A549 (cell line): ENCODE results near the gene CTBP2. TPM values are rescaled to one million over a fixed set of nuclear protein-coding genes. Genes with fewer than 3 reads are reported as not detected.

Source experiments
- ATAC-seq, 2 experiments: fragments of 200-7000 bp in 1 of 2; fragments of >200 bp in 1 of 2; cut with Nextera tagmentation in 1 of 2; cut with Tn5 transposase in 1 of 2; 3 replicates each; pipeline versions ENCODE4 v1.8.0 to v1.9.1; 2018 to 2020; ENCODE audit warnings: mild to moderate bottlenecking in 1 of 2, moderate library complexity in 1 of 2
- CTCF ChIA-PET: fragments of 300-600 bp; sonication (Branson Sonifier 250); formaldehyde crosslinking; extraction: SDS; loops from one replicate; lab custom pipeline; 2021; ENCODE audit warnings: antibody characterized with exemption, inconsistent platforms; lab: Yijun Ruan, JAX
- POLR2A ChIA-PET: fragments of 350-600 bp; formaldehyde crosslinking; extraction: SDS; loops from one replicate; lab custom pipeline; 2021; ENCODE audit warnings: antibody characterized with exemption, inconsistent platforms; lab: Yijun Ruan, JAX
- DNase-seq, 2 experiments: peaks; one replicate each; pipeline versions ENCODE4 v3.0.0 to v3.0.0-alpha.2; 2011 to 2016; ENCODE audit warnings: low read depth in 1 of 2, low spot score in 1 of 2
- FAIRE-seq: peaks from 2 replicates; lab custom pipeline; 2011; peaks lifted over from hg19 to GRCh38; lab: Jason Lieb, UNC
- H3K27ac ChIP-seq, 2 experiments: fragments of >200 bp; sonication (Bioruptor Twin); formaldehyde crosslinking; 3 replicates each; pipeline ENCODE4 v1.5.1; 2016 to 2017
- H3K4me1 ChIP-seq: fragments of >200 bp; sonication (Bioruptor Twin); formaldehyde crosslinking; 3 replicates; pipeline ENCODE4 v1.6.1; 2016
- H3K4me2 ChIP-seq: fragments of >200 bp; sonication (Bioruptor Twin); formaldehyde crosslinking; 3 replicates; pipeline ENCODE4 v1.6.1; 2016
- H3K4me3 ChIP-seq: fragments of >200 bp; sonication (Bioruptor Twin); formaldehyde crosslinking; 3 replicates; pipeline ENCODE4 v1.5.1; 2016
- H3K9me3 ChIP-seq: fragments of >200 bp; sonication (Bioruptor Twin); formaldehyde crosslinking; 3 replicates; pipeline ENCODE4 v1.6.1; 2016
- CBX2 ChIP-seq: fragments of 200-600 bp; sonication (generic); IDR thresholded peaks from 2 replicates; pipeline ENCODE4 v1.6.1; 2016; ENCODE audit warnings: low read depth, mild to moderate bottlenecking, borderline replicate concordance
- CBX8 ChIP-seq: fragments of 200-600 bp; sonication (generic); IDR thresholded peaks from 2 replicates; pipeline ENCODE4 v1.6.1; 2016
- CHD2 ChIP-seq: fragments of 150-350 bp; IDR thresholded peaks from 2 replicates; pipeline ENCODE4 v1.6.1; 2014; ENCODE audit warnings: low read length; ENCODE audit not compliant: partially characterized antibody
- EHMT2 ChIP-seq: fragments of 200-600 bp; sonication (generic); IDR thresholded peaks from 2 replicates; pipeline ENCODE4 v1.6.1; 2016; ENCODE audit warnings: antibody characterized with exemption, low read depth, mild to moderate bottlenecking, moderate library complexity
- EP300 ChIP-seq, 2 experiments: fragments of >200 bp; sonication (Bioruptor Twin); formaldehyde crosslinking; IDR thresholded peaks; 2 replicates in 1 of 2; 3 replicates in 1 of 2; pipeline ENCODE4 v1.6.1; 2016 to 2017
- ESRRA ChIP-seq: fragments of 150-350 bp; IDR thresholded peaks from 2 replicates; pipeline ENCODE4 v1.6.1; 2014; ENCODE audit warnings: mild to moderate bottlenecking, low read length, borderline replicate concordance
- FOSB ChIP-seq: fragments of 250-450 bp; sonication (Bioruptor Pico); IDR thresholded peaks from 2 replicates; pipeline ENCODE4 v1.5.0; 2020; ENCODE audit warnings: mild to moderate bottlenecking, moderate library complexity
- FOSL2 ChIP-seq, 2 experiments: fragments of 450-650 bp in 1 of 2; fragments of >200 bp in 1 of 2; sonication (Bioruptor Twin) in 1 of 2; formaldehyde crosslinking; IDR thresholded peaks; 2 replicates each; pipeline versions ENCODE4 v1.5.0 to v1.6.1; 2016 to 2020; ENCODE audit warnings: mild to moderate bottlenecking in 1 of 2, moderate library complexity in 1 of 2
- FOXS1 ChIP-seq: fragments of 250-450 bp; sonication (Bioruptor Pico); IDR thresholded peaks from 2 replicates; pipeline ENCODE4 v1.5.0; 2020; ENCODE audit warnings: mild to moderate bottlenecking, moderate library complexity
- JUN ChIP-seq, 2 experiments: fragments of >200 bp; sonication (Bioruptor Twin); formaldehyde crosslinking; IDR thresholded peaks; 2 replicates in 1 of 2; 3 replicates in 1 of 2; pipeline ENCODE4 v1.6.1; 2016 to 2017
- KDM5A ChIP-seq: fragments of 200-600 bp; sonication (generic); IDR thresholded peaks from 2 replicates; pipeline ENCODE4 v1.6.1; 2016; ENCODE audit warnings: antibody characterized with exemption, mild to moderate bottlenecking
- MAFK ChIP-seq: fragments of 450-650 bp; IDR thresholded peaks from 2 replicates; pipeline ENCODE4 v1.6.1; 2014; ENCODE audit not compliant: partially characterized antibody
- MAZ ChIP-seq: fragments of 150-350 bp; IDR thresholded peaks from 2 replicates; pipeline ENCODE4 v1.6.1; 2014; ENCODE audit warnings: antibody characterized with exemption, low read depth, low read length, borderline replicate concordance
- NPAS2 ChIP-seq: fragments of 250-450 bp; sonication (Bioruptor Pico); IDR thresholded peaks from 2 replicates; pipeline ENCODE4 v1.8.0; 2022; ENCODE audit warnings: mild to moderate bottlenecking, moderate library complexity, borderline replicate concordance
- NR3C1 ChIP-seq: fragments of >200 bp; sonication (Bioruptor Twin); formaldehyde crosslinking; IDR thresholded peaks from 3 replicates; pipeline ENCODE4 v1.6.1; 2017
- POLR2A ChIP-seq: IDR thresholded peaks from 2 replicates; pipeline ENCODE4 v1.6.1; 2012; ENCODE audit warnings: mild to moderate bottlenecking, low read length
- POLR2AphosphoS2 ChIP-seq: conservative IDR thresholded peaks from 2 replicates; pipeline ENCODE4 v1.6.1; 2012; ENCODE audit warnings: low read length, improper control_type of control experiment, inconsistent platforms
- RARB ChIP-seq: fragments of 250-450 bp; sonication (Bioruptor Pico); IDR thresholded peaks from 2 replicates; pipeline ENCODE4 v1.8.0; 2021; ENCODE audit warnings: mild to moderate bottlenecking, moderate library complexity
- RFX5 ChIP-seq: fragments of 450-650 bp; IDR thresholded peaks from 2 replicates; pipeline ENCODE4 v1.7.1; 2014; ENCODE audit warnings: antibody characterized with exemption, mild to moderate bottlenecking, moderate library complexity
- RNF2 ChIP-seq: fragments of 200-600 bp; sonication (generic); IDR thresholded peaks from 2 replicates; pipeline ENCODE4 v1.6.1; 2016; ENCODE audit warnings: low read depth, mild to moderate bottlenecking, antibody characterized with exemption, moderate library complexity, borderline replicate concordance
- SMC3 ChIP-seq: fragments of >200 bp; sonication (Bioruptor Twin); formaldehyde crosslinking; IDR thresholded peaks from 3 replicates; pipeline ENCODE4 v1.6.1; 2018; ENCODE audit warnings: inconsistent platforms
- SREBF2 ChIP-seq: fragments of 450-650 bp; IDR thresholded peaks from 2 replicates; pipeline ENCODE4 v1.6.1; 2014; ENCODE audit warnings: mild to moderate bottlenecking, moderate library complexity
- TP53 ChIP-seq: fragments of 250-450 bp; sonication (Bioruptor Pico); IDR thresholded peaks from 2 replicates; pipeline ENCODE4 v1.5.0; 2021; ENCODE audit warnings: mild to moderate bottlenecking, moderate library complexity
- ZFP36 ChIP-seq: fragments of 450-650 bp; IDR thresholded peaks from 2 replicates; pipeline ENCODE4 v1.6.1; 2014; ENCODE audit warnings: borderline replicate concordance; ENCODE audit not compliant: partially characterized antibody
- ZNF302 ChIP-seq: fragments of 250-450 bp; sonication (Bioruptor Pico); IDR thresholded peaks from 2 replicates; pipeline ENCODE4 v1.9.0; 2021; ENCODE audit warnings: inconsistent platforms, mild to moderate bottlenecking, moderate library complexity
- WGBS: methylation state at CpG from one replicate; pipeline ENCODE4 v1.1.6; 2017; ENCODE audit errors: missing lambda C conversion rate; 5-methylcytosine and 5-hydroxymethylcytosine counted together
- polyA plus RNA-seq, 4 experiments: library from polyadenylated mRNA; depleted of rRNA in 3 of 4; stranded (reverse); fragments of >200 nt; fragmentation: RNase III in 1 of 4; extraction: RNeasy Plus Mini Kit Qiagen cat#74134 plus additional on column Dnase treatment in 1 of 4; gene quantifications; 2 replicates in 3 of 4; 3 replicates in 1 of 4; pipeline ENCODE4 v1.2.3, GENCODE V29; 2011 to 2017
- TF ChIP-seq, protein P1 (sequence below): fragments of >200 bp; sonication (Bioruptor Twin); formaldehyde crosslinking; IDR thresholded peaks from 2 replicates; pipeline ENCODE4 v1.6.1; 2016
- TF ChIP-seq, protein P2 (sequence below): fragments of 150-350 bp; IDR thresholded peaks from 2 replicates; pipeline ENCODE4 v1.6.1; 2014; ENCODE audit warnings: low read depth, mild to moderate bottlenecking, low read length
- TF ChIP-seq, protein P3 (sequence below): fragments of 250-450 bp; sonication (Bioruptor Pico); IDR thresholded peaks from 2 replicates; pipeline ENCODE4 v1.5.0; 2021; ENCODE audit warnings: mild to moderate bottlenecking, moderate library complexity, borderline replicate concordance
- TF ChIP-seq, protein P4 (sequence below): fragments of >200 bp; sonication (Bioruptor Twin); formaldehyde crosslinking; IDR thresholded peaks from 3 replicates; pipeline ENCODE4 v1.6.1; 2016

The CTBP2 gene
- polyA plus RNA-seq, 2 of the 4 experiments (the other 2 are of a cell fraction): 74.9 to 78.9 TPM

DNA sequence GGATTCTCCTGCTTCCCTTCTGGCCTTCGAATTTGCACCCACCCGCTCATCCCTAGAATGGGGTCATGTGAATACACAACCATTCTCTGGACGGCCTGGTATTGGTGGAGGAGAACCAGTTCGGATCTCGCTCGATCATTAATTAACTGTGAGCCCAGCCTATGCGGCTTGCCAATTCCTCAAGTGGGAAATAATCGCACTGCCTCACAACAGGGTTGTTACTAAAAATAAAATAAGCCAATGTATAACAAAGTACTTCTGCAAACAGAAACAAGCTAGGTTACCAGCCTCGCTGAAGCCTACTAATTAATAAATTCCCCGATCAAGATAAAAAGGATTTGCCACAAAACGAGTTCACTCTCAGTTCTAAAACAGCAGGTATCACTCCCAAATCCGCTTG is 16.2 kb downstream of the CTBP2 start:
- no peak overlapping the region for H3K4me3 ChIP-seq
- no peak for TF ChIP-seq TP53
- TF ChIP-seq RFX5: no peak
- TF ChIP-seq MAZ: no peak
- no peak for TF ChIP-seq FOSL2 (IDR thresholded peaks at IDR 0.05)
- TF ChIP-seq FOSL2 (CRISPR knock-in tag; IDR thresholded peaks at IDR 0.05): no peak
- TF ChIP-seq SMC3: no peak
- TF ChIP-seq NPAS2 (CRISPR knock-in tag): no peak
- TF ChIP-seq POLR2AphosphoS2: no peak
- TF ChIP-seq RNF2: no peak
- no peak for TF ChIP-seq SREBF2
- FAIRE-seq: no peak
- CTCF ChIA-PET: interaction anchor here (0.6 to 3.0 kb wide), 11 partner anchors 8 to 151 kb away, joined by 3 to 6 read pairs (median 4); no protein-coding TSS in a partner anchor
- no peak overlapping the region for H3K27ac ChIP-seq
- no peaks in the 10 kb centered on the region for H3K9me3 ChIP-seq
- DNase-seq: no peak
- no peak for ATAC-seq
- 90% methylated on average over 12 of the region's 12 CpGs for WGBS
- no peak overlapping the region for H3K4me2 ChIP-seq
- H3K4me1 ChIP-seq: peaks cover 44% of the 10 kb centered on the region
- POLR2A ChIA-PET: no interaction called here

DNA sequence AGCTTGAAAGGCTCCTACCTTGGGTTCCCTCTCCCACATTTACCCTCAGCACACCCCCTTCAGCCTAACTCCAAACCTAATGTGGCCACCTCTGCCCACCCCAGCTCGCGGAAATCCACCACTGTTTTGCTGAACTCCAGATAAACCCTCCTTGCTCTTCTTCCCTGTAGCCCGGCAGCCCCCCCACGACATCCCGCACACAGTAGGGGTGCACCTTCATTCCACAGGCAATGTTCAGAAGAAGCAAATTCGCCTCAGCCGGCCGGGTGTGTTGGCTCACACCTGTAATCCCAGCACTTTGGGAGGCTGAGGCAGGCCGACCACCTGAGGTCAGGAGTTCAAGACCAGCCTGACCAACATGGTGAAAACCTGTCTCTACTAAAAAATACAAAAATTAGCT is 17.4 kb downstream of the CTBP2 start:
- FAIRE-seq (no peak), DNase-seq (no peak), ATAC-seq (no peak)
- Histone ChIP-seq H3K9me3 (no peaks in the 10 kb centered on the region), H3K4me1 (peaks cover 32% of the 10 kb centered on the region), H3K4me2 (no peak overlapping the region), H3K27ac (no peak overlapping the region), H3K4me3 (no peak overlapping the region)
- 92% methylated on average over 8 of the region's 9 CpGs for WGBS
- ChIA-PET POLR2A (no interaction called here), CTCF (interaction anchor here (1.0 to 3.0 kb wide), 3 partner anchors 17 to 95 kb away, joined by 3 to 6 read pairs (median 6); no protein-coding TSS in a partner anchor)
- TF ChIP-seq TP53 (no peak), JUN (IDR thresholded peaks at IDR 0.05) (no peak), KDM5A (no peak), MAFK (no peak), RARB (no peak)
- TF ChIP-seq, protein P1, sequence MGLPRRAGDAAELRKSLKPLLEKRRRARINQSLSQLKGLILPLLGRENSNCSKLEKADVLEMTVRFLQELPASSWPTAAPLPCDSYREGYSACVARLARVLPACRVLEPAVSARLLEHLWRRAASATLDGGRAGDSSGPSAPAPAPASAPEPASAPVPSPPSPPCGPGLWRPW: no peak
- TF ChIP-seq, protein P2, sequence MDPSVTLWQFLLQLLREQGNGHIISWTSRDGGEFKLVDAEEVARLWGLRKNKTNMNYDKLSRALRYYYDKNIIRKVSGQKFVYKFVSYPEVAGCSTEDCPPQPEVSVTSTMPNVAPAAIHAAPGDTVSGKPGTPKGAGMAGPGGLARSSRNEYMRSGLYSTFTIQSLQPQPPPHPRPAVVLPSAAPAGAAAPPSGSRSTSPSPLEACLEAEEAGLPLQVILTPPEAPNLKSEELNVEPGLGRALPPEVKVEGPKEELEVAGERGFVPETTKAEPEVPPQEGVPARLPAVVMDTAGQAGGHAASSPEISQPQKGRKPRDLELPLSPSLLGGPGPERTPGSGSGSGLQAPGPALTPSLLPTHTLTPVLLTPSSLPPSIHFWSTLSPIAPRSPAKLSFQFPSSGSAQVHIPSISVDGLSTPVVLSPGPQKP: no peak

DNA sequence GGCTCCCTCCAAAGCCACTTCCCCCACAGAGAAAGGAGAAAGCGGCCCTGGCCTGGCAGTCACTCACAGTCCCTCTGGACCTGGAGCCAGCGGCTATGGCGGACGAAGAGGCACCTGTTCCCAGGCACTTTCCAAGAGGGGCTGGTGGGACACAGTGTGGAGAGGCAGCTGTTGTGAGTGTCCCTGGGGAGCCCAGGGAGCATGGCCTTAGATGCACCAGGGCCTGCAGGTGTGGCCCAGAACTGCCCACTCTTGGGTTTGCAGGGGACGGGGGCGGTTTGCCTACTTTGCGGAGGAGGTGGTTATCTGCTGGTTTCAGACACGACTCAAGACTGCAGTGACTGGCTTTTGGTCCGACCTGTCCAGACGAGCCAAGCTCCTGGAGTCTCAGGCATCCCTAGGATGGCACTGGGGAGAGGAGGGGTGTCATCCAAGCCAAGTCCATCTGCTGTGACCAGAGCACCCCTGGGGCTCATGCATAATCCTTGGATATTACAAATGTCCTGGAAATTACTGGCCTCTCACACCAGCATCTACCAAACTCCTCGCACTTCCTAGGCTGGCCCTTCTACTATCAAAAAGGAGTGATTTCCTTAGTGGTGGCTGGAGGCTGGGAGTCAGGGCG is 18.4 kb downstream of the CTBP2 start:
- Histone ChIP-seq H3K4me2 (no peak overlapping the region), H3K27ac (no peak overlapping the region), H3K4me3 (no peak overlapping the region), H3K4me1 (peaks cover 25% of the 10 kb centered on the region), H3K9me3 (no peaks in the 10 kb centered on the region)
- ChIA-PET POLR2A (no interaction called here), CTCF (interaction anchor here (0.5 to 3.0 kb wide), 4 partner anchors 17 to 716 kb away, joined by 3 to 6 read pairs (median 4); no protein-coding TSS in a partner anchor)
- WGBS: 95% methylated on average over 12 of the region's 12 CpGs
- FAIRE-seq (no peak), DNase-seq (no peak)
- TF ChIP-seq FOXS1: no peak
- TF ChIP-seq, protein P3, sequence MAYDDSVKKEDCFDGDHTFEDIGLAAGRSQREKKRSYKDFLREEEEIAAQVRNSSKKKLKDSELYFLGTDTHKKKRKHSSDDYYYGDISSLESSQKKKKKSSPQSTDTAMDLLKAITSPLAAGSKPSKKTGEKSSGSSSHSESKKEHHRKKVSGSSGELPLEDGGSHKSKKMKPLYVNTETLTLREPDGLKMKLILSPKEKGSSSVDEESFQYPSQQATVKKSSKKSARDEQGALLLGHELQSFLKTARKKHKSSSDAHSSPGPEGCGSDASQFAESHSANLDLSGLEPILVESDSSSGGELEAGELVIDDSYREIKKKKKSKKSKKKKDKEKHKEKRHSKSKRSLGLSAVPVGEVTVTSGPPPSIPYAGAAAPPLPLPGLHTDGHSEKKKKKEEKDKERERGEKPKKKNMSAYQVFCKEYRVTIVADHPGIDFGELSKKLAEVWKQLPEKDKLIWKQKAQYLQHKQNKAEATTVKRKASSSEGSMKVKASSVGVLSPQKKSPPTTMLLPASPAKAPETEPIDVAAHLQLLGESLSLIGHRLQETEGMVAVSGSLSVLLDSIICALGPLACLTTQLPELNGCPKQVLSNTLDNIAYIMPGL (CRISPR knock-in tag): no peak
- TF ChIP-seq ZFP36: no peak
- TF ChIP-seq NR3C1: no peak
- TF ChIP-seq ESRRA: no peak
- no peak for TF ChIP-seq CBX2
- TF ChIP-seq CHD2: no peak
- no peak for TF ChIP-seq EHMT2
- TF ChIP-seq, protein P4, sequence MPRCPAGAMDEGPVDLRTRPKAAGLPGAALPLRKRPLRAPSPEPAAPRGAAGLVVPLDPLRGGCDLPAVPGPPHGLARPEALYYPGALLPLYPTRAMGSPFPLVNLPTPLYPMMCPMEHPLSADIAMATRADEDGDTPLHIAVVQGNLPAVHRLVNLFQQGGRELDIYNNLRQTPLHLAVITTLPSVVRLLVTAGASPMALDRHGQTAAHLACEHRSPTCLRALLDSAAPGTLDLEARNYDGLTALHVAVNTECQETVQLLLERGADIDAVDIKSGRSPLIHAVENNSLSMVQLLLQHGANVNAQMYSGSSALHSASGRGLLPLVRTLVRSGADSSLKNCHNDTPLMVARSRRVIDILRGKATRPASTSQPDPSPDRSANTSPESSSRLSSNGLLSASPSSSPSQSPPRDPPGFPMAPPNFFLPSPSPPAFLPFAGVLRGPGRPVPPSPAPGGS: no peak
- TF ChIP-seq POLR2AphosphoS2: no peak
- TF ChIP-seq EP300 (IDR thresholded peaks at IDR 0.05): no peak
- no peak for TF ChIP-seq FOSB
- no peak for TF ChIP-seq RARB
- no peak for TF ChIP-seq POLR2A
- no peak for TF ChIP-seq ZNF302 (CRISPR knock-in tag)
- TF ChIP-seq TP53: no peak
- TF ChIP-seq CBX8: no peak
- TF ChIP-seq NPAS2 (CRISPR knock-in tag): no peak
- TF ChIP-seq, all 56 proteins: peak for 0
- no peak for ATAC-seq
